Heart right ventricle (tissue), 16 donors: ENCODE data around the gene OGA. TPM values are rescaled to one million over a fixed set of nuclear protein-coding genes. Genes with fewer than 3 reads are reported as not detected.

ENCODE experiments used
- ATAC-seq, 8 donors: fragments of 200-7000 bp; cut with Tn5 transposase; one replicate each; pipeline ENCODE4 v1.9.1; 2020; ENCODE audit warnings: mild to moderate bottlenecking in 8 of 8, moderate library complexity in 8 of 8, moderate number of reproducible peaks in 1 of 8
- DNase-seq, 2 donors: peaks; one replicate each; pipeline ENCODE4 v3.0.0-alpha.2; 2020
- H3K27ac ChIP-seq, 10 donors: fragments of 200-600 bp; sonication (generic) in 2 of 10; one replicate each; pipeline versions ENCODE4 v1.5.0 to v1.8.0; 2020 to 2022; ENCODE audit warnings: mild to moderate bottlenecking in 3 of 10
- H3K27me3 ChIP-seq, 7 donors: fragments of 200-600 bp; one replicate each; pipeline ENCODE4 v1.8.0; 2021 to 2022; ENCODE audit warnings: mild to moderate bottlenecking in 2 of 7
- H3K36me3 ChIP-seq, 9 donors: fragments of 200-600 bp; sonication (generic) in 1 of 9; one replicate each; pipeline versions ENCODE4 v1.5.0 to v1.8.0; 2020 to 2022; ENCODE audit warnings: mild to moderate bottlenecking in 2 of 9
- H3K4me1 ChIP-seq, 9 donors: fragments of 200-600 bp; sonication (generic) in 1 of 9; one replicate each; pipeline versions ENCODE4 v1.5.0 to v1.8.0; 2020 to 2022; ENCODE audit warnings: mild to moderate bottlenecking in 4 of 9
- H3K4me3 ChIP-seq, 10 donors: fragments of 200-600 bp; sonication (generic) in 2 of 10; one replicate each; pipeline versions ENCODE4 v1.5.0 to v1.8.0; 2020 to 2022; ENCODE audit warnings: mild to moderate bottlenecking in 7 of 10, moderate library complexity in 2 of 10
- H3K9me3 ChIP-seq, 11 donors: fragments of 200-600 bp in 10 of 11; sonication (generic) in 2 of 11; one replicate each; pipeline versions ENCODE4 v1.5.0 to v1.8.0; 2013 to 2022; ENCODE audit warnings: mild to moderate bottlenecking in 2 of 11, control low read depth in 1 of 11, moderate library complexity in 1 of 11
- WGBS, 2 donors: extraction: QIAGEN DNeasy Blood & Tissue Kit; methylation state at CpG; one replicate each; pipeline ENCODE4 v1.1.7; 2013; ENCODE audit warnings: inconsistent platforms in 1 of 2; 5-methylcytosine and 5-hydroxymethylcytosine counted together
- intact Hi-C, 10 donors: fragments of 100-400 bp; cut with DNase I; formaldehyde crosslinking; loops; one replicate each; pipeline versions ENCODE4 v1.11.1 to v1.14.2; 2022
- polyA plus RNA-seq, 2 donors: library from polyadenylated mRNA; stranded (reverse); fragments of 200-250 nt; gene quantifications; one replicate each; pipeline ENCODE4 v1.2.3, GENCODE V29; 2013
- total RNA-seq, 10 donors: library from RNA; stranded (reverse); fragmentation: NEBNext Ultra II Directional in 3 of 10; extraction: Animal tissue kit (Norgen Biotek cat#: 25700) in 3 of 10; gene quantifications; one replicate each; pipeline versions ENCODE4 v1.2.1 to v1.2.4, GENCODE V29; 2021 to 2023
- TF ChIP-seq, protein P1 (sequence below), 9 donors: fragments of 200-600 bp; sonication (generic) in 2 of 9; IDR thresholded peaks; one replicate each; pipeline versions ENCODE4 v1.5.0 to v1.8.0; 2021 to 2022; ENCODE audit warnings: antibody characterized with exemption in 9 of 9, mild to moderate bottlenecking in 5 of 9, moderate library complexity in 1 of 9
- donor health status: Arrhythmogenic right ventricular cardiomyopathy.
- donor health status: ischemic (EF 13 %, LVEDD 7.1; RV severe dilation, severe dysfunction).
- donor health status: healthy with polysubstance abuse.
- donor health status: DM: no; HTN: yes; CAD: no.
- donor health status: DM: no; HTN: no; CAD: no.
- donor health status: ischemic (EF 25% LVEDD 6.9; RV normal size, moderate dysfunction).
- donor health status: ischemic (EF 25% LVEDD 5.7; RV mildly dilated, moderate dysfunction).
- donor health status: healthy.
- donor health status: DM: yes; HTN: yes; CAD: no.
- donor health status: Ischemic cardiomyopathy.
- donor health status: ischemic (EF 35%, LVEDD 5.7; RV mildly dilated, moderate dysfunction).
- donor health status: nonischemic (EF 11% LVEDD 7.7; RV severe dilation, severe dysfunction).
- donor health status: DM: yes; HTN: yes; CAD: no.
- donor health status: PGD.
- donor health status: ischemic (EF 29% LVEDD 5.4; RV normal size, mild dysfunction).
- donor health status: nonischemic (EF 23%, LVEDD 6.1; RV moderate dilation, normal function).

OGA gene
- total and polyA plus RNA-seq, 12 donors = 28.7 to 146 (median 116) TPM

DNA sequence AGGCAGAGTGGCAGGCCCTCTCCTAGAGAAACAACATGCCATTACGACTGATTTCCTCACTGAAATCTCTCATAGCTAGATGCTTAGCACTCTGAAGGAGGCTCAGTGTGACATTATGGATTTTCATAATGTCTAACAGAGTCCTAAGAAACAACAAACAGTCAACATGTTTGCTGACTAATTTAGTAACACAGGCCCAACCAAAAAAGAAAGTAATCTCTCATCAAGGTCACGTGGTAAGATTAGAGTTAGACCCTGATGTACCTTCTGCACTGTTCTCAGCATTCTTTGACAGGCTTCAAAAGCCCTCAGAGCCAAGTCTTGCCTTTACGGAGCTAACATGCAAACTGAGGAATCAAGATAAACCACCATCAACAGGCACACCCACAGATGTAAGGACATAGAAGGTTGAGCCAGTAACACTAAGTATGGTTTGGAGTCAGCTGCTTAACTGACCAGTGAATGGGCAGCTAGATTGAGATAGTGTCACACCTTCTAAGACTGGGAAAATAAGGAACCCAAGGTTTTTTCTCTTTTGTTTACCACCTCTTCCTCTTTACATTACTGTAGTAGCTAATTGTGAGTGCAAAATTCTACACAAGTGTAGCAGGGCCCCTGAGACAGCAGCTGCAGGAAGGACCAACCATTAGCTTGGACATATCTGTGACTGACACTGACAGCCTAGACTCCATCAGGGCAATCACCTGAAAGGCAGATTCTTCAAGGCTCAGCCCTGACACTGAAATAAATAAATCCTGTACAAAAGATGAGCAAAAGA is 40.7 kb upstream of the OGA start:
- intact Hi-C loops = loop anchor here in 1 of 10 donors (2.0 kb wide), 1 partner anchor 28 kb away; no protein-coding TSS in a partner anchor
- H3K27ac ChIP-seq = peak overlapping the region in 8 of 10 donors; percentile 20 to 64 (median 44)
- TF ChIP-seq, protein P1, sequence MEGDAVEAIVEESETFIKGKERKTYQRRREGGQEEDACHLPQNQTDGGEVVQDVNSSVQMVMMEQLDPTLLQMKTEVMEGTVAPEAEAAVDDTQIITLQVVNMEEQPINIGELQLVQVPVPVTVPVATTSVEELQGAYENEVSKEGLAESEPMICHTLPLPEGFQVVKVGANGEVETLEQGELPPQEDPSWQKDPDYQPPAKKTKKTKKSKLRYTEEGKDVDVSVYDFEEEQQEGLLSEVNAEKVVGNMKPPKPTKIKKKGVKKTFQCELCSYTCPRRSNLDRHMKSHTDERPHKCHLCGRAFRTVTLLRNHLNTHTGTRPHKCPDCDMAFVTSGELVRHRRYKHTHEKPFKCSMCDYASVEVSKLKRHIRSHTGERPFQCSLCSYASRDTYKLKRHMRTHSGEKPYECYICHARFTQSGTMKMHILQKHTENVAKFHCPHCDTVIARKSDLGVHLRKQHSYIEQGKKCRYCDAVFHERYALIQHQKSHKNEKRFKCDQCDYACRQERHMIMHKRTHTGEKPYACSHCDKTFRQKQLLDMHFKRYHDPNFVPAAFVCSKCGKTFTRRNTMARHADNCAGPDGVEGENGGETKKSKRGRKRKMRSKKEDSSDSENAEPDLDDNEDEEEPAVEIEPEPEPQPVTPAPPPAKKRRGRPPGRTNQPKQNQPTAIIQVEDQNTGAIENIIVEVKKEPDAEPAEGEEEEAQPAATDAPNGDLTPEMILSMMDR (IDR thresholded peaks at IDR 0.05) = no peak
- H3K36me3 ChIP-seq = peaks cover 0 to 23% (median 4%) of the 10 kb centered on the region in 9 donors
- ATAC-seq (peak in 2 of 8 donors; percentile 22 to 63), DNase-seq (no peak)
- peaks cover 3 to 44% (median 38%) of the 10 kb centered on the region in 9 donors for H3K4me1 ChIP-seq
- H3K4me3 ChIP-seq = no peak overlapping the region
- 52 to 53% methylated on average over 3 of the region's 3 CpGs for WGBS, 2 donors
- H3K27me3 ChIP-seq = no peaks in the 10 kb centered on the region
- peaks cover 0 to 15% (median 8%) of the 10 kb centered on the region in 11 donors for H3K9me3 ChIP-seq

DNA sequence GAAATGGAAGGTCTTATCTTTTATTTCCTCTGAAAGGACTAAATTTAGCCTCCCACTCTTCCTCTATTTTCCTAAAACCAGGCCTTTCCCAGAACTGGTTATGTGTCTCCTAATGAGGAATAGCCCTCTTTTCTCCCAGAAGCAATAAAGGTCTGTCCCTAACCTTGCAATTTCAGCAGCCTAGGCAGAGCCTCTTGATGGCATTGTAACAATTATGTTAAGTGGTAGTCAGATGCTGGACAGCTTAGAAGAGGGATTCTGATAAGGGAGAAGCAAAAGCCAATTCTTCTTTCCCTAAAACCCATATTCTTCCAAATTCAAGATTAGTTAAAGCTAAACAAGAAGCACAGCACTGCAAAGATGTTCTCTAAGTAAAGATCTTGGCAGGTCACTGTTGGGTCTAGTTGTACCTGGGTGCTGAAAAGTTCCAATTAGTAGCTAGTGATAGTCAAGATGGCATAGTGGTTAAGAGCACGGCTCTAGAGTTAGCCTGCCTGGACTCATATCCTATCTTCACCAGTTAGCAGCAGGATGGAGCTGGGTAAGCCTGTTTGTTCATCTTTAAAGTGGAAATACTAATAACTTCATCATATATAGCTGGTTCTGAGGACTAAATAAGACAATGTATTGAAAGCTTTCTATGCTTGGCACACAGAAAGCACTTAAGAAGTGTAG is 39.7 kb upstream of the OGA start:
- peak in 6 of 8 donors; percentile 19 to 68 (median 52) for ATAC-seq
- TF ChIP-seq, protein P1 (IDR thresholded peaks at IDR 0.05) = no peak
- Histone ChIP-seq H3K4me1 (peaks cover 3 to 44% (median 38%) of the 10 kb centered on the region in 9 donors), H3K36me3 (peaks cover 0 to 23% (median 2%) of the 10 kb centered on the region in 9 donors), H3K9me3 (peaks cover 0 to 15% (median 8%) of the 10 kb centered on the region in 11 donors), H3K27me3 (no peaks in the 10 kb centered on the region), H3K4me3 (no peak overlapping the region), H3K27ac (peak overlapping the region in 9 of 10 donors; percentile 10 to 64 (median 31))
- intact Hi-C loops = loop anchor here in 1 of 10 donors (2.0 kb wide), 1 partner anchor 29 kb away; no protein-coding TSS in a partner anchor
- WGBS, 2 donors = 31 to 56% methylated on average over 1 of the region's 1 CpG
- DNase-seq = no peak

DNA sequence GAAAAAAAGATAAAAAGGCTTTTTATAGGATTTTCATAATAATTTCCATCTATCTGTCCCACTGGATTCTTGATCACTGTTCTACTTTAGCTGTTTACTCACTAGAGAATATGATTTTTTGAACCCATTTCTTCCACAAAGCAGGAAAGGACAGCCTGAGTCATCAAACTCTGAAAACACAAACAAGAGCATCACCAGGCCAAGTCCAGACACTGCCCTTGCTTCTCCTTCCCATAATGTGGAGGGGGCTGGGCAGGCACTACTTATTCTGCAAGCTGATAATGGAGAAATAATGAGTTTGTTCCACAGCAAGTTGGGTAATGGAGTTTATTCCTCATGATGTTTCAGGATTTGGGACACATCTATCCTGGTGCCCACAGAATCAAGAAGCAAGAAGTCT is 38.4 kb upstream of the OGA start:
- Histone ChIP-seq H3K4me1 (peaks cover 6 to 53% (median 45%) of the 10 kb centered on the region in 9 donors), H3K9me3 (peaks cover 0 to 15% (median 8%) of the 10 kb centered on the region in 11 donors), H3K4me3 (no peak overlapping the region), H3K27me3 (no peaks in the 10 kb centered on the region), H3K36me3 (peaks cover 0 to 10% (median 0%) of the 10 kb centered on the region in 9 donors), H3K27ac (peak overlapping the region in 4 of 10 donors; percentile 3 to 62 (median 46))
- DNase-seq (no peak), ATAC-seq (no peak)
- intact Hi-C loops = no loop called here
- TF ChIP-seq, protein P1 (IDR thresholded peaks at IDR 0.05) = no peak

DNA sequence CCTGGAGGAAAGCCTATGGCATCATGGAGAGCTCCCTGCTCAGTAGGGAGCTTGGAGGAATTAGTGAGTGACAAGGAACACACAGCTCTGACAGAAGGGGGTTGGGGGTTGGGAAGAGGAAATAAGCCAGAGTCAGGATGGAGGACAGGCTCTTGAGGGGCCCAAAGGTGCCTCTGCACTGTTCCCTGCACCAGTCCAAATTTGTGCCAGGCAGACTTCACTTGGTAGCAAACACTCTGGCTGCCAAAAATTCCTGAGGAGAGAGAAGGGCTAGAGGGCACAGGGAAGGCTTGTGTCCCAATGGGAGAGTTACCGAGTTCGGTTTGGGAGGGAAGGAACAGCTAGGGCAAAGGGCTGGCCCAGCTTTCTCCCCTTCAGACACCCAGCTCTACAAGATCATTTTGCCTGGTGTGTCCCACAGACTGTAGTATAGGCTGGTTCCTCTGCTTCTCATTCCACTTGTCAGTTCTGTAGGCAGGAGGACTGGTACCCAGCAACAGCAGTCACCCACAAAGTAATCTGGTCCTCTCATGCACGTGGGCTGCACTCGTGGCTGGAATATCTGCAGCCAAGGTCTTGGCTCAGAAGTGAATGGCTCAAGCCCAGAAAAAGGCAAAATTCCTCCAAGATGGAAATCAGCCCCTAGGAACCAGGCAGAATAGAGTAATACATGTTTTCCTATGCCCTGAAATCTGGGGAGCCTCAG is 33.3 kb upstream of the OGA start:
- DNase-seq = no peak
- TF ChIP-seq, protein P1 (IDR thresholded peaks at IDR 0.05) = no peak
- WGBS, 2 donors = 35 to 50% methylated on average over 4 of the region's 4 CpGs

More for the DNA sequence above, 33.3 kb upstream of the OGA start:
- Histone ChIP-seq H3K36me3 (peaks cover 0 to 30% (median 9%) of the 10 kb centered on the region in 9 donors), H3K27ac (peak overlapping the region in 8 of 10 donors; percentile 3 to 55 (median 42)), H3K9me3 (no peaks in the 10 kb centered on the region), H3K4me1 (peaks cover 3 to 55% (median 44%) of the 10 kb centered on the region in 9 donors), H3K4me3 (no peak overlapping the region), H3K27me3 (no peaks in the 10 kb centered on the region)
- intact Hi-C loops = no loop called here
- peak; percentile 49 to 90 (median 58) for ATAC-seq
